SKM-1 (cell line): ENCODE results near the gene PRDX5.

ENCODE experiments used
- DNase-seq: peaks from one replicate; lab custom pipeline; 2025; ENCODE audit not compliant: unreplicated experiment; lab: John Stamatoyannopoulos, UW

The PRDX5 gene

GRCh38 chr11:64289002-64289564 lies 28.8 kb upstream of the PRDX5 start:
- no peak for DNase-seq

- DNase-seq, result no peak
Measured at GRCh38 chr11:64290352-64291261, 27.3 kb upstream of the PRDX5 start.

GRCh38 chr11:64291262-64291751 lies 26.6 kb upstream of the PRDX5 start, which contains the start of gene KCNK4:
Gene KCNK4, plus strand, starts transcription at chr11:64291302. Its CDS starts 1,717 bp downstream, at chr11:64293019.
- no peak for DNase-seq

GRCh38 chr11:64291752-64292459 lies 26.0 kb upstream of the PRDX5 start:
- DNase-seq, result no peak

GRCh38 chr11:64292460-64293254 lies 25.3 kb upstream of the PRDX5 start:
- DNase-seq, result no peak

GRCh38 chr11:64294774-64295173 lies 23.1 kb upstream of the PRDX5 start:
- no peak for DNase-seq

GRCh38 chr11:64295760-64296159 lies 22.2 kb upstream of the PRDX5 start:
- DNase-seq, result no peak

- no peak for DNase-seq
Measured at GRCh38 chr11:64296236-64296635, 21.7 kb upstream of the PRDX5 start.

- DNase-seq, result no peak
Measured at GRCh38 chr11:64296830-64297698, 20.9 kb upstream of the PRDX5 start.

GRCh38 chr11:64297699-64298358 lies 20.1 kb upstream of the PRDX5 start:
- no peak for DNase-seq

- DNase-seq, result no peak
Measured at GRCh38 chr11:64298966-64299846, 18.7 kb upstream of the PRDX5 start.

GRCh38 chr11:64299847-64300648 lies 17.9 kb upstream of the PRDX5 start, which contains the start of gene CATSPERZ:
Gene CATSPERZ, plus strand, starts transcription at chr11:64300358. Its CDS starts 53 bp downstream, at chr11:64300411.
- no peak for DNase-seq

GRCh38 chr11:64303109-64304031 lies 14.6 kb upstream of the PRDX5 start:
- no peak for DNase-seq

- no peak for DNase-seq
Measured at GRCh38 chr11:64304032-64304315, 13.9 kb upstream of the PRDX5 start.

GRCh38 chr11:64304316-64305072 lies 13.4 kb upstream of the PRDX5 start:
- peak; percentile 93 for DNase-seq
